Sigmoid colon (tissue), 7 donors: Measurements from ENCODE around the gene ZNF652. TPM values are rescaled to one million over a fixed set of nuclear protein-coding genes. Genes with fewer than 3 reads are reported as not detected.
A peak's percentile ranks its signal among the peaks of the same experiment; 100 is the strongest.

Experiments used
- DNase-seq: peaks from one replicate; pipeline ENCODE4 v3.0.0-alpha.2; 2019
- H3K27ac ChIP-seq, 4 donors: fragments of 200-600 bp; sonication (generic); one replicate each; pipeline ENCODE4 v1.5.1; 2016 to 2019; ENCODE audit warnings: mild to moderate bottlenecking in 1 of 4
- H3K27me3 ChIP-seq, 3 donors: fragments of 200-600 bp; sonication (generic); one replicate each; pipeline ENCODE4 v1.5.1; 2019; ENCODE audit warnings: mild to moderate bottlenecking in 1 of 3
- H3K36me3 ChIP-seq, 4 donors: fragments of 200-600 bp; sonication (generic); one replicate each; pipeline ENCODE4 v1.5.1; 2016 to 2019
- H3K4me1 ChIP-seq, 4 donors: fragments of 200-600 bp; sonication (generic); one replicate each; pipeline ENCODE4 v1.5.1; 2017 to 2019
- H3K4me3 ChIP-seq, 4 donors: fragments of 200-600 bp; sonication (generic); one replicate each; pipeline ENCODE4 v1.5.1; 2017 to 2019; ENCODE audit warnings: mild to moderate bottlenecking in 2 of 4, moderate library complexity in 1 of 4
- H3K9me3 ChIP-seq, 4 donors: fragments of 200-600 bp in 3 of 4; sonication (generic) in 3 of 4; one replicate each; pipeline versions ENCODE4 v1.5.1 to v1.6.1; 2013 to 2019
- CTCF ChIP-seq, 4 experiments: fragments of 450-650 bp in 3 of 4; fragments of 200-600 bp in 1 of 4; IDR thresholded peaks; one replicate each; pipeline ENCODE4 v1.5.1; 2016 to 2019; ENCODE audit warnings: antibody characterized with exemption in 4 of 4, mild to moderate bottlenecking in 3 of 4, moderate library complexity in 2 of 4
- EP300 ChIP-seq, 4 donors: sonication (generic); formaldehyde crosslinking; IDR thresholded peaks; one replicate each; pipeline ENCODE4 v1.6.1; 2017; ENCODE audit warnings: antibody characterized with exemption in 4 of 4
- POLR2A ChIP-seq, 2 donors: fragments of 450-650 bp; IDR thresholded peaks; one replicate each; pipeline ENCODE4 v1.6.1; 2016; ENCODE audit warnings: antibody characterized with exemption in 2 of 2, mild to moderate bottlenecking in 2 of 2, moderate library complexity in 2 of 2
- POLR2AphosphoS5 ChIP-seq, 4 donors: sonication (generic); formaldehyde crosslinking; IDR thresholded peaks; one replicate each; pipeline ENCODE4 v1.6.1; 2017; ENCODE audit warnings: antibody characterized with exemption in 4 of 4
- WGBS, 2 donors: extraction: QIAGEN DNeasy Blood & Tissue Kit; methylation state at CpG; one replicate each; pipeline ENCODE4 v1.1.7; 2013; 5-methylcytosine and 5-hydroxymethylcytosine counted together
- intact Hi-C: fragments of 100-400 bp; cut with DNase I; formaldehyde crosslinking; loops from one replicate; pipeline ENCODE4 v1.15.1; 2023
- polyA plus RNA-seq, 3 donors: library from polyadenylated mRNA; stranded (reverse); fragments of 200-250 nt; gene quantifications; one replicate each; pipeline ENCODE4 v1.2.3, GENCODE V29; 2013
- total RNA-seq, 4 donors: library from RNA; depleted of rRNA; stranded (reverse); fragments of >200 nt; gene quantifications; one replicate each; pipeline ENCODE4 v1.1.0, GENCODE V29; 2016
- donor health status: healthy with polysubstance abuse.
- donor health status: Bipolar disorder and iron deficiency.
- donor health status: healthy.

The ZNF652 gene
- total and polyA plus RNA-seq, 7 donors = 12.9 to 134 (median 83.1) TPM

- DNase-seq = peak; percentile 89
- Histone ChIP-seq H3K27ac (peak overlapping the region in 3 of 4 donors; percentile 23 to 44 (median 38)), H3K4me3 (no peak overlapping the region), H3K27me3 (no peaks in the 10 kb centered on the region), H3K9me3 (no peaks in the 10 kb centered on the region), H3K36me3 (peaks cover 3 to 43% (median 9%) of the 10 kb centered on the region in 4 donors), H3K4me1 (peaks cover 0 to 42% (median 33%) of the 10 kb centered on the region in 4 donors)
- intact Hi-C loops = loop anchor here (1.0 to 5.0 kb wide), 3 partner anchors 47 to 242 kb away; partner anchors contain the start of gene ZNF652
- TF ChIP-seq POLR2AphosphoS5 (IDR thresholded peaks at IDR 0.05) (peak in 3 of 4 donors; percentile 13 to 43 (median 19)), POLR2A (IDR thresholded peaks at IDR 0.05) (no peak), EP300 (IDR thresholded peaks at IDR 0.05) (no peak), CTCF (IDR thresholded peaks at IDR 0.05) (peak; percentile 52 to 83 (median 62))
- 38 to 39% methylated on average over 9 of the region's 9 CpGs for WGBS, 2 donors
Observed at GRCh38 chr17:49315551-49316257, 46.3 kb downstream of the ZNF652 start.

DNA sequence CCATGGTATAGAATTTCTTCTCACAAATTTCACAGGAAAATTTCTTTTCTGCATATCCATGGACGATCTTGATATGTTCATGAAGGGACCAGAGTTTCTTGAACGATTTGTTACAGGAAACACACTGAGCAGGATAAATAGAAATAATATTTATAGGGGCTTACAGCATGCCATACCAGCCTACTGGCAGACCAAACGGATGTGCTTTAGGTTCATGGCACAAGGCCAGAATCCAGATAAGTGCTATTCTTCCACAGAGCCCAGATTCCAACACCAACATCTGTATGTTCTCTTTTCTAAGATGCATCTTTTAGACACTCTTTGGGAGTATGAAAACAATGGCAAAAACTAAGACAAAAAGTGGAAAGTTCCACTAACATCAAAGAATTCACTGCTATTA, 49.3 kb downstream of the ZNF652 start:
- TF ChIP-seq CTCF (IDR thresholded peaks at IDR 0.05) (no peak), POLR2AphosphoS5 (IDR thresholded peaks at IDR 0.05) (no peak), EP300 (IDR thresholded peaks at IDR 0.05) (no peak), POLR2A (IDR thresholded peaks at IDR 0.05) (no peak)
- Histone ChIP-seq H3K27me3 (no peaks in the 10 kb centered on the region), H3K4me1 (peaks cover 0 to 26% (median 16%) of the 10 kb centered on the region in 4 donors), H3K4me3 (no peak overlapping the region), H3K36me3 (peaks cover 3 to 68% (median 9%) of the 10 kb centered on the region in 4 donors), H3K9me3 (no peaks in the 10 kb centered on the region), H3K27ac (no peak overlapping the region)
- intact Hi-C loops = no loop called here
- DNase-seq = no peak
- 78 to 87% methylated on average over 3 of the region's 3 CpGs for WGBS, 2 donors

DNA sequence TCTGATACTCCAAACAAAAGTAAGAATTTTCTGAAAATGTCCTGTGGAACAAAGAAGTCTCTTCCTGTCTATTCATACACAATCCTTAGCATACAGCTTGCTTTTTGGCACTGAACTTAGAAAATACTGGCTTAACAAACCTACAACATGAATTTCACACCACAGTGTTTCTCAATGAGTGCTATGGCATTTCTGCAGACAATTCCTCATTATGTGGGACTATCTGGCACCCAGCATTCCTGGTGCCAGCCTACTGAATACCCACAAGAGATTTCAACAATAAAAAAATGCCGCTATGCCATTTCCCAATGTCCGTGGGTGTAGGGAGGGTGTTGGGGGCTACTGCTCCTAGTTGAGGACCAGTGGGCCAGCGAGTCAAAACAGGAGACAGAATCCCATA, 62.1 kb downstream of the ZNF652 start:
- no peaks in the 10 kb centered on the region for H3K27me3 ChIP-seq
- no peaks in the 10 kb centered on the region for H3K4me1 ChIP-seq
- no peak overlapping the region for H3K27ac ChIP-seq
- H3K9me3 ChIP-seq = no peaks in the 10 kb centered on the region
- H3K36me3 ChIP-seq = peaks cover 0 to 91% (median 14%) of the 10 kb centered on the region in 4 donors
- DNase-seq = no peak
- no peak overlapping the region for H3K4me3 ChIP-seq
- TF ChIP-seq POLR2AphosphoS5 (IDR thresholded peaks at IDR 0.05) (no peak), EP300 (IDR thresholded peaks at IDR 0.05) (no peak), POLR2A (IDR thresholded peaks at IDR 0.05) (no peak), CTCF (IDR thresholded peaks at IDR 0.05) (no peak)
- 91 to 95% methylated on average over 3 of the region's 3 CpGs for WGBS, 2 donors
- intact Hi-C loops = no loop called here

DNA sequence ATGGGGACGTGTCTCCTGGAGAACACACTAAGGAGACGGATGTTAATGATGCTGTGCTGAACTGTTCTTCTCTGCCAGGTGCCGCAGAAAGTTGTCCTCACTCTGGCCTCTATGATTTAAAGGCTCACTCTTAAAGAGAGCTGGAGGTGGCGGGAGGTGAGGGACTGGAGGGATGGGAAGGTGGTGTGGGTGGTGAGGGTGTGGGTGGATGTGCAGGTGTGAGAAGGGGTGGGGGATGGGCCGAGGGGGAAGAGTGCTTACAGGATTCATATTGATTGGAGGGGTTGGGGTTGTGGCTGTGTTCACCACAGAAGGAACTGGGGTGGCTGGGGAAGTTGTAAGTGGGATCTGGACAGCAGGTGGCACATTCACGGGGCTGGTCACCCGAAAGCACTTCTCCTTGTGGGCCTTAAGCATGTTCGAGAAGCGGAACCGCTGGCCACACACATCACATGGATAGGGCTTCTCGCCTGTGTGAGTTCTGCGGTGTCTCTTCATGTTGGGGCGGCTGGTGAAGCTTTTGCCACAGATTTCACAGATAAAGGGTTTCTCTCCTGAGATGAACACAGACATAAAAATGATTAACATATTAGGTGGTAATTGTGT, 63.6 kb downstream of the ZNF652 start:
- Histone ChIP-seq H3K27me3 (no peaks in the 10 kb centered on the region), H3K9me3 (no peaks in the 10 kb centered on the region), H3K36me3 (peaks cover 0 to 91% (median 14%) of the 10 kb centered on the region in 4 donors), H3K4me1 (no peaks in the 10 kb centered on the region), H3K4me3 (no peak overlapping the region), H3K27ac (no peak overlapping the region)
- no peak for DNase-seq
- TF ChIP-seq CTCF (IDR thresholded peaks at IDR 0.05) = no peak
- no peak for TF ChIP-seq POLR2AphosphoS5 (IDR thresholded peaks at IDR 0.05)
- TF ChIP-seq EP300 (IDR thresholded peaks at IDR 0.05) = no peak
- no peak for TF ChIP-seq POLR2A (IDR thresholded peaks at IDR 0.05)
- intact Hi-C loops = no loop called here
- 88 to 91% methylated on average over 13 of the region's 13 CpGs for WGBS, 2 donors
